Trophoblast cell (in vitro differentiated cells and primary cell): ENCODE data around the gene PSMB9.
"Not testable (repeated sequence)": the region's sequence is repeated elsewhere in the genome, so short reads cannot be mapped to it uniquely, and the experiment has no call there.

Experiments used
- DNase-seq, 2 donors: peaks; one replicate each; pipeline ENCODE4 v3.0.0-alpha.2; 2016
- H2AFZ ChIP-seq: 2 replicates; pipeline ENCODE4 v1.6.1; 2013; ENCODE audit warnings: low read length, moderate library complexity, mild to moderate bottlenecking; ENCODE audit not compliant: insufficient read depth, poor library complexity
- H2AK5ac ChIP-seq: 2 replicates; pipeline ENCODE4 v1.6.1; 2013; ENCODE audit warnings: mild to moderate bottlenecking, low read length
- H2BK120ac ChIP-seq: 2 replicates; pipeline ENCODE4 v1.6.1; 2013; ENCODE audit warnings: low read length, mild to moderate bottlenecking, moderate library complexity; ENCODE audit not compliant: insufficient read depth, poor library complexity
- H2BK12ac ChIP-seq: 2 replicates; pipeline ENCODE4 v1.6.1; 2013; ENCODE audit warnings: mild to moderate bottlenecking, low read length, moderate library complexity
- H2BK5ac ChIP-seq: 2 replicates; pipeline ENCODE4 v1.6.1; 2013; ENCODE audit warnings: low read length, low read depth, moderate library complexity, mild to moderate bottlenecking; ENCODE audit not compliant: poor library complexity
- H3K14ac ChIP-seq: 2 replicates; pipeline ENCODE4 v1.6.1; 2013; ENCODE audit warnings: mild to moderate bottlenecking, low read length
- H3K18ac ChIP-seq: 2 replicates; pipeline ENCODE4 v1.6.1; 2013; ENCODE audit warnings: mild to moderate bottlenecking, low read length
- H3K23ac ChIP-seq: 2 replicates; pipeline ENCODE4 v1.6.1; 2013; ENCODE audit warnings: low read length
- H3K27ac ChIP-seq: 2 replicates; pipeline ENCODE4 v1.5.1; 2013; ENCODE audit warnings: low read depth, mild to moderate bottlenecking, inconsistent platforms, low read length, moderate library complexity
- H3K27me3 ChIP-seq: 2 replicates; pipeline ENCODE4 v1.6.1; 2013; ENCODE audit warnings: inconsistent platforms, mild to moderate bottlenecking, low read length, moderate library complexity; ENCODE audit not compliant: insufficient read depth
- H3K36me3 ChIP-seq, 2 experiments: 1 replicate in 1 of 2; 2 replicates in 1 of 2; pipeline ENCODE4 v1.6.1; 2013; ENCODE audit warnings: low read length in 2 of 2, mild to moderate bottlenecking in 2 of 2, moderate library complexity in 1 of 2; ENCODE audit not compliant: insufficient read depth in 2 of 2, control insufficient read depth in 1 of 2
- H3K4ac ChIP-seq: 2 replicates; pipeline ENCODE4 v1.6.1; 2013; ENCODE audit warnings: low read depth, mild to moderate bottlenecking, low read length, moderate library complexity
- H3K4me1 ChIP-seq, 2 experiments: 1 replicate in 1 of 2; 2 replicates in 1 of 2; pipeline ENCODE4 v1.6.1; 2013; ENCODE audit warnings: low read length in 2 of 2, mild to moderate bottlenecking in 2 of 2, moderate library complexity in 1 of 2; ENCODE audit not compliant: insufficient read depth in 2 of 2, control insufficient read depth in 1 of 2
- H3K4me2 ChIP-seq: 2 replicates; pipeline ENCODE4 v1.6.1; 2013; ENCODE audit warnings: inconsistent platforms, mild to moderate bottlenecking, low read length, moderate library complexity
- H3K4me3 ChIP-seq: 2 replicates; pipeline ENCODE4 v1.5.1; 2013; ENCODE audit warnings: mild to moderate bottlenecking, low read depth, low read length, inconsistent platforms
- H3K79me1 ChIP-seq: one replicate; pipeline ENCODE4 v1.6.1; 2013; ENCODE audit warnings: low read length
- H3K79me2 ChIP-seq: 2 replicates; pipeline ENCODE4 v1.6.1; 2013; ENCODE audit warnings: low read length, mild to moderate bottlenecking; ENCODE audit not compliant: control insufficient read depth, insufficient read depth, poor library complexity
- H3K9ac ChIP-seq: 2 replicates; pipeline ENCODE4 v1.6.1; 2013; ENCODE audit warnings: mild to moderate bottlenecking, low read length
- H3K9me3 ChIP-seq: 2 replicates; pipeline ENCODE4 v1.6.1; 2013; ENCODE audit warnings: low read depth, mild to moderate bottlenecking, control low read depth, inconsistent platforms, low read length; ENCODE audit not compliant: insufficient read depth
- H4K12ac ChIP-seq: 2 replicates; pipeline ENCODE4 v1.6.1; 2013; ENCODE audit warnings: low read depth, mild to moderate bottlenecking, low read length, moderate library complexity
- H4K8ac ChIP-seq: 2 replicates; pipeline ENCODE4 v1.6.1; 2013; ENCODE audit warnings: low read depth, mild to moderate bottlenecking, low read length, moderate library complexity
- H4K91ac ChIP-seq: one replicate; pipeline ENCODE4 v1.6.1; 2013; ENCODE audit warnings: low read depth, mild to moderate bottlenecking, low read length, moderate library complexity
- WGBS: extraction: QIAGEN DNeasy Blood & Tissue Kit; methylation state at CpG from one replicate; pipeline ENCODE4 v1.1.7; 2013; ENCODE audit warnings: missing lambda C conversion rate; ENCODE audit not compliant: insufficient read length, insufficient coverage; ENCODE audit errors: extremely low coverage; 5-methylcytosine and 5-hydroxymethylcytosine counted together

Gene PSMB9

GRCh38 chr6:32868257-32868788 is 14.3 kb downstream of the PSMB9 start:
- Histone ChIP-seq H2BK12ac (no peak overlapping the region), H3K23ac (no peak overlapping the region), H3K27me3 (no peaks in the 10 kb centered on the region), H3K4me2 (no peak overlapping the region), H3K9me3 (no peaks in the 10 kb centered on the region), H2AFZ (no peak overlapping the region), H4K8ac (no peak overlapping the region), H3K4me3 (no peak overlapping the region), H4K12ac (no peak overlapping the region), H3K79me1 (no peaks in the 10 kb centered on the region), H3K79me2 (no peaks in the 10 kb centered on the region), H2BK120ac (no peak overlapping the region), H3K4ac (no peak overlapping the region), H3K4me1 (no peaks in the 10 kb centered on the region), H4K91ac (no peak overlapping the region), H3K27ac (no peak overlapping the region), H2BK5ac (no peak overlapping the region), H3K18ac (no peak overlapping the region), H3K9ac (no peak overlapping the region), H3K36me3 (no peaks in the 10 kb centered on the region), H2AK5ac (no peak overlapping the region), H3K14ac (no peak overlapping the region)
- DNase-seq = peak; percentile 69 to 95
- no CpG with 5 or more reads among the region's 5 CpGs for WGBS

- H3K27me3 ChIP-seq, H2BK5ac ChIP-seq, H3K79me2 ChIP-seq, H4K8ac ChIP-seq, H2BK120ac ChIP-seq, H3K4me1 ChIP-seq, H3K14ac ChIP-seq, H3K9me3 ChIP-seq, H3K36me3 ChIP-seq, DNase-seq, H3K4me2 ChIP-seq, H3K4me3 ChIP-seq, H4K91ac ChIP-seq, H3K18ac ChIP-seq, H3K23ac ChIP-seq, H3K79me1 ChIP-seq, H2AFZ ChIP-seq, H3K9ac ChIP-seq, H3K27ac ChIP-seq, H2AK5ac ChIP-seq, H4K12ac ChIP-seq, H2BK12ac ChIP-seq, H3K4ac ChIP-seq: not testable (repeated sequence)
- no CpG with 5 or more reads among the region's 1 CpG for WGBS
These were observed 20.0 kb downstream of the PSMB9 start for GRCh38 chr6:32873947-32874346.

GRCh38 chr6:32876603-32877002 is 22.6 kb downstream of the PSMB9 start:
- Histone ChIP-seq H3K27me3 (no peaks in the 10 kb centered on the region), H3K27ac (no peak overlapping the region), H3K18ac (no peak overlapping the region)

GRCh38 chr6:32879691-32880090 is 25.7 kb downstream of the PSMB9 start:
- H3K14ac ChIP-seq = no peak overlapping the region
- H4K12ac ChIP-seq = no peak overlapping the region
- no peaks in the 10 kb centered on the region for H3K27me3 ChIP-seq
- H3K79me1 ChIP-seq = no peaks in the 10 kb centered on the region
- no peak overlapping the region for H3K23ac ChIP-seq
- WGBS = no CpG with 5 or more reads among the region's 35 CpGs
- no peak overlapping the region for H2AFZ ChIP-seq
- H2BK120ac ChIP-seq = no peak overlapping the region
- H3K4ac ChIP-seq = no peak overlapping the region
- no peak overlapping the region for H3K4me3 ChIP-seq
- no peak overlapping the region for H4K91ac ChIP-seq
- H3K79me2 ChIP-seq = no peaks in the 10 kb centered on the region
- H4K8ac ChIP-seq = no peak overlapping the region
- H3K27ac ChIP-seq = no peak overlapping the region
- H3K9me3 ChIP-seq = no peaks in the 10 kb centered on the region
- H3K4me2 ChIP-seq = no peak overlapping the region
- no peak for DNase-seq
- no peak overlapping the region for H3K18ac ChIP-seq
- no peaks in the 10 kb centered on the region for H3K4me1 ChIP-seq
- no peak overlapping the region for H2BK12ac ChIP-seq
- H3K9ac ChIP-seq = no peak overlapping the region
- H2AK5ac ChIP-seq = no peak overlapping the region
- no peak overlapping the region for H2BK5ac ChIP-seq
- H3K36me3 ChIP-seq = no peaks in the 10 kb centered on the region

More at GRCh38 chr6:32876603-32877002, 22.6 kb downstream of the PSMB9 start:
- Histone ChIP-seq H3K79me2 (no peaks in the 10 kb centered on the region), H2BK12ac (no peak overlapping the region), H4K8ac (no peak overlapping the region), H2AK5ac (no peak overlapping the region), H4K91ac (no peak overlapping the region), H3K4me1 (no peaks in the 10 kb centered on the region), H3K4me3 (no peak overlapping the region), H4K12ac (no peak overlapping the region), H3K4me2 (no peak overlapping the region), H3K4ac (no peak overlapping the region), H2AFZ (no peak overlapping the region), H3K23ac (no peak overlapping the region), H3K79me1 (no peaks in the 10 kb centered on the region), H3K9me3 (no peaks in the 10 kb centered on the region), H2BK120ac (no peak overlapping the region), H2BK5ac (no peak overlapping the region), H3K9ac (no peak overlapping the region), H3K36me3 (no peaks in the 10 kb centered on the region), H3K14ac (no peak overlapping the region)
- no peak for DNase-seq
- WGBS = no CpG with 5 or more reads among the region's 2 CpGs
